Glutamatergic neuron (in vitro differentiated cells): ENCODE data around the gene DOCK2. TPM values are rescaled to one million over a fixed set of nuclear protein-coding genes. Genes with fewer than 3 reads are reported as not detected.
"Not testable (repeated sequence)": the region's sequence is repeated elsewhere in the genome, so short reads cannot be mapped to it uniquely, and the experiment has no call there.

Source experiments
- DNase-seq: peaks from one replicate; pipeline ENCODE4 v3.0.0; 2022
- H3K27ac Mint-ChIP-seq: one replicate; pipeline ENCODE4 v1.8.0; 2020; ENCODE audit warnings: mild to moderate bottlenecking, mixed read lengths, inconsistent platforms; ENCODE audit not compliant: unreplicated experiment
- H3K27me3 Mint-ChIP-seq: one replicate; pipeline ENCODE4 v1.8.0; 2020; ENCODE audit warnings: mild to moderate bottlenecking, moderate library complexity, mixed read lengths, inconsistent platforms; ENCODE audit not compliant: unreplicated experiment
- H3K36me3 Mint-ChIP-seq: one replicate; pipeline ENCODE4 v1.8.0; 2020; ENCODE audit warnings: mild to moderate bottlenecking, mixed read lengths, inconsistent platforms; ENCODE audit not compliant: unreplicated experiment
- H3K4me1 Mint-ChIP-seq: one replicate; pipeline ENCODE4 v1.8.0; 2020; ENCODE audit warnings: mild to moderate bottlenecking, low read depth, mixed read lengths, inconsistent platforms; ENCODE audit not compliant: unreplicated experiment
- H3K4me3 Mint-ChIP-seq: one replicate; pipeline ENCODE4 v1.8.0; 2020; ENCODE audit warnings: mild to moderate bottlenecking, mixed read lengths, inconsistent platforms; ENCODE audit not compliant: unreplicated experiment
- H3K9me3 Mint-ChIP-seq: one replicate; pipeline ENCODE4 v1.8.0; 2020; ENCODE audit warnings: mild to moderate bottlenecking, moderate library complexity, mixed read lengths, inconsistent platforms; ENCODE audit not compliant: unreplicated experiment
- total RNA-seq: library from RNA; stranded (reverse); fragmentation: NEBNext Ultra II Directional; extraction: Animal tissue kit (Norgen Biotek cat#: 25700); gene quantifications from one replicate; pipeline ENCODE4 v1.2.1, GENCODE V29; 2021; ENCODE audit not compliant: unreplicated experiment
- TF ChIP-seq, protein P1 (sequence below): fragments of 200-600 bp; sonication (generic); IDR thresholded peaks from one replicate; pipeline ENCODE4 v1.5.0; 2021; ENCODE audit not compliant: partially characterized antibody, unreplicated experiment

Gene DOCK2
- total RNA-seq, 1 donor from 2014 or later = 0.66 TPM

- Mint-ChIP-seq H3K4me3 (no peak overlapping the region), H3K9me3 (no peaks in the 10 kb centered on the region), H3K27ac (no peak overlapping the region), H3K4me1 (no peaks in the 10 kb centered on the region), H3K36me3 (peaks cover 1% of the 10 kb centered on the region), H3K27me3 (no peaks in the 10 kb centered on the region)
- TF ChIP-seq, protein P1, sequence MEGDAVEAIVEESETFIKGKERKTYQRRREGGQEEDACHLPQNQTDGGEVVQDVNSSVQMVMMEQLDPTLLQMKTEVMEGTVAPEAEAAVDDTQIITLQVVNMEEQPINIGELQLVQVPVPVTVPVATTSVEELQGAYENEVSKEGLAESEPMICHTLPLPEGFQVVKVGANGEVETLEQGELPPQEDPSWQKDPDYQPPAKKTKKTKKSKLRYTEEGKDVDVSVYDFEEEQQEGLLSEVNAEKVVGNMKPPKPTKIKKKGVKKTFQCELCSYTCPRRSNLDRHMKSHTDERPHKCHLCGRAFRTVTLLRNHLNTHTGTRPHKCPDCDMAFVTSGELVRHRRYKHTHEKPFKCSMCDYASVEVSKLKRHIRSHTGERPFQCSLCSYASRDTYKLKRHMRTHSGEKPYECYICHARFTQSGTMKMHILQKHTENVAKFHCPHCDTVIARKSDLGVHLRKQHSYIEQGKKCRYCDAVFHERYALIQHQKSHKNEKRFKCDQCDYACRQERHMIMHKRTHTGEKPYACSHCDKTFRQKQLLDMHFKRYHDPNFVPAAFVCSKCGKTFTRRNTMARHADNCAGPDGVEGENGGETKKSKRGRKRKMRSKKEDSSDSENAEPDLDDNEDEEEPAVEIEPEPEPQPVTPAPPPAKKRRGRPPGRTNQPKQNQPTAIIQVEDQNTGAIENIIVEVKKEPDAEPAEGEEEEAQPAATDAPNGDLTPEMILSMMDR = no peak
- no peak for DNase-seq
Measured at GRCh38 chr5:170092455-170093101, 455.5 kb downstream of the DOCK2 start.

DNA sequence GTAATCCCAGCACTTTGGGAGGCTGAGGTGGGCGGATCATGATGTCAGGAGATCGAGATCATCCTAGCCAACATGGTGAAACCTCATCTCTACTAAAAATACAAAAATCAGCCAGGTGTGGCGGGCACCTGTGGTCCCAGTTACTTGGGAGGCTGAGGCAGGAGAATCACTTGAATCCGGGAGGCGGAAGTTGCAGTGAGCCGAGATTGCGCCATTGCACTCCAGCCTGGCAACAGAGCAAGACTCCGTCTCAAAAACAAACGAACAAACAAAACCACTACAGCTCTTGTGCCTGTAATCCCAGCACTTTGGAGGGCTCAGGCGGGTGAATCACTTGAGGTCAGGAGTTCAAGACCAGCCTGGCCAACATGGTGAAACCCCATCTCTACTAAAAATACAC, 457.3 kb downstream of the DOCK2 start:
- not testable (repeated sequence) for DNase-seq, H3K9me3 Mint-ChIP-seq, H3K27me3 Mint-ChIP-seq, H3K4me3 Mint-ChIP-seq, H3K4me1 Mint-ChIP-seq, H3K27ac Mint-ChIP-seq
- peaks cover 11% of the 10 kb centered on the region for H3K36me3 Mint-ChIP-seq

DNA sequence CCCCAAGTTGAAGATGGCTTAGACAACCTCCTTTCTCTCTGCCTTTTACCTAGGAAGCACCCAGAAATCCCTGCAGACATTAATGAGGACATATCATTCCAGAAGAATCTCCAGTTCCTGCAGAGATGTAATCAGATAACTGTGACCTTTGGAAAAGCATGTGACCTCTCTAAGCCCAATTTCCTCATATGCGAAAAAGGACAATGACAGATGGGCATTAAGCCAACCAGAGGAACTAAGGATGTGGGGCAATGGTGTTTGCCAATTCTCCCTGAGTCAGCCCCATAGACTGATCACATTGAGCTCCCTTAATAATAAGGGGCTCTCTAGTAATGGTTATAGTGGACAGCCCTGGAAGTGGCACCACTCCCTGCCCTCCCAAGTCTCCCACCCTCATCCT, 458.6 kb downstream of the DOCK2 start:
- peaks cover 13% of the 10 kb centered on the region for H3K36me3 Mint-ChIP-seq
- H3K27ac Mint-ChIP-seq = no peak overlapping the region
- H3K4me3 Mint-ChIP-seq = no peak overlapping the region
- peaks cover 4% of the 10 kb centered on the region for H3K27me3 Mint-ChIP-seq
- TF ChIP-seq, protein P1 = no peak
- H3K9me3 Mint-ChIP-seq = peaks cover 6% of the 10 kb centered on the region
- no peaks in the 10 kb centered on the region for H3K4me1 Mint-ChIP-seq
- no peak for DNase-seq

- H3K4me3 Mint-ChIP-seq = peak overlapping the region; percentile 48
- H3K36me3 Mint-ChIP-seq = peaks cover 13% of the 10 kb centered on the region
- peaks cover 5% of the 10 kb centered on the region for H3K27me3 Mint-ChIP-seq
- no peak for DNase-seq
- TF ChIP-seq, protein P1 = no peak
- no peak overlapping the region for H3K27ac Mint-ChIP-seq
- peaks cover 6% of the 10 kb centered on the region for H3K9me3 Mint-ChIP-seq
- H3K4me1 Mint-ChIP-seq = no peaks in the 10 kb centered on the region
Measured at GRCh38 chr5:170097934-170098333, 460.9 kb downstream of the DOCK2 start.

DNA sequence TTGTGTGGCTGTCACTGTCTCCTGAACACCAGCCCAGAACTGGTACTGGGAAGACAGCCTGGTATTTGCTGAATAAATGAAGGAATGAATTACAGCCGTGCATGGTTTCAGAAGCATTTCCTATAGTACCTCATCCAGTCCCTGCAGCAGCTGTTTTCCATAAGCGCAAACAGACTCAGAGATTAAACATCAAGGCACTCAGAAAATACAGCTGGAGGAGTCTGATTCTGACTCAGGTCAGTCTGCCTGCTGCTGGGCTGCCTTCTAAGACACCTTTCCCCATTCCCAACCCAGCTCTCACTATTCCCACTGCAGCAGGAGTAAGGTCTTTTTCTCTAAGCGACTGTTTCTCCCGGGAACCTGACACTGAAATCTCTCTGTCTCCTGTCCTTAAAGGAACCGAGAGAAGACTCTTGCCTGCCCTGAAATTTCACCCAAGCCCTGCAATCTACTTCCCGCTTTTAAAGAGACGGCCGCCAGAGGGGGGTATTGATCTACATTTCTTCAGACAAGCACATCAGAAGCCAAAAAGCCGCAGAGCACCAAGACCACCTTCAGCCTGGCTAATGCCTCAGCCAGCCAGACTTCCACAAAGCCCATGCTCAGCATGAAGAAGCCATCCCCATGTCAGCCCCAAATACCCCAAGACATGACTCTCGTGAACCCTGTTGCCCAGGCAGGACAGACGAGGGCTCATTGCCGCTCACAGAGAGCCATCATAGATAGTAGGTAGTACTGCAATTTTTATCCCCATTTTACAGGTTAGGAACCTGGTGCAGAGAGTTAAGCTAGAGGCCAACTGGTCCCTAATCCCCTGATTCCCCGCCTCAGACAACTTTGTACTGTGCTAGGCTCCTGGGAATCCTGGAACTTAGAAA, 463.2 kb downstream of the DOCK2 start:
- peaks cover 1% of the 10 kb centered on the region for H3K4me1 Mint-ChIP-seq
- peaks cover 8% of the 10 kb centered on the region for H3K9me3 Mint-ChIP-seq
- no peak overlapping the region for H3K27ac Mint-ChIP-seq

More for the DNA sequence above, 463.2 kb downstream of the DOCK2 start:
- Mint-ChIP-seq H3K36me3 (peaks cover 13% of the 10 kb centered on the region), H3K4me3 (no peak overlapping the region), H3K27me3 (peaks cover 9% of the 10 kb centered on the region)
- TF ChIP-seq, protein P1 = peak; percentile 81
- peak; percentile 85 for DNase-seq
